Measurements from ENCODE around the gene TXN2. TPM values are rescaled to one million over a fixed set of nuclear protein-coding genes. Genes with fewer than 3 reads are reported as not detected.

Gene TXN2
- total and polyA plus RNA-seq, 7 experiments from 2014 or later, result 35.5 to 154 (median 44.1) TPM

- peaks cover 6 to 7% of the 10 kb centered on the region in 2 donors for H3K4me1 ChIP-seq (ENCODE audit: control insufficient read depth in 2 of 2, insufficient read depth in 2 of 2, low read length in 2 of 2)
- peaks cover 0 to 70% (median 6%) of the 10 kb centered on the region in 3 experiments for H3K36me3 ChIP-seq (ENCODE audit: control insufficient read depth in 2 of 3, insufficient read depth in 3 of 3, low read length in 3 of 3)
- ChIA-PET POLR2A (no interaction called here), CTCF (interaction anchor here (1.0 to 1.6 kb wide), 2 partner anchors 171 to 172 kb away, joined by 3 to 4 read pairs; no protein-coding TSS in a partner anchor)
- no peaks in the 10 kb centered on the region for H3K9me3 ChIP-seq (ENCODE audit: control insufficient read depth in 2 of 3, low read length in 3 of 3)
- H3K4me3 ChIP-seq (ENCODE audit: low read length), result no peak overlapping the region
- no peaks in the 10 kb centered on the region for H3K27me3 ChIP-seq (ENCODE audit: control insufficient read depth in 2 of 2, insufficient read depth in 2 of 2, low read length in 2 of 2)
- Mint-ChIP-seq H3K27me3 (no peaks in the 10 kb centered on the region), H3K9me3 (no peaks in the 10 kb centered on the region), H3K4me3 (no peak overlapping the region), H3K27ac (peak overlapping the region in 1 of 9 donors; percentile 25), H3K36me3 (peaks cover 13 to 27% (median 14%) of the 10 kb centered on the region in 5 donors), H3K4me1 (peaks cover 9 to 17% (median 13%) of the 10 kb centered on the region in 7 donors)
- DNase-seq (no peak), ATAC-seq (no peak)
- no peak overlapping the region for H3K27ac ChIP-seq (ENCODE audit: low read depth, low read length)
- intact Hi-C loops (cut with micrococcal nuclease), result no loop called here
Measured at GRCh38 chr22:36472689-36473088, 8.8 kb downstream of the TXN2 start.

GRCh38 chr22:36471341-36471821 lies 10.1 kb downstream of the TXN2 start:
- ChIA-PET CTCF (interaction anchor here (0.7 to 7.3 kb wide), 34 partner anchors 12 to 311 kb away, joined by 3 to 119 read pairs (median 4); partner anchors contain the start of genes APOL3 and MYH9), POLR2A (interaction anchor here (1.0 to 1.9 kb wide), 6 partner anchors 9 to 169 kb away, joined by 3 to 11 read pairs (median 4); partner anchors contain the start of gene TXN2)
- peaks cover 9 to 28% (median 21%) of the 10 kb centered on the region in 7 donors for H3K4me1 Mint-ChIP-seq
- H3K27ac Mint-ChIP-seq, result peak overlapping the region in 2 of 9 donors; percentile 6 to 25
- Histone ChIP-seq H3K4me1 (ENCODE audit: control insufficient read depth in 2 of 2, insufficient read depth in 2 of 2, low read length in 2 of 2) (peaks cover 6 to 18% of the 10 kb centered on the region in 2 donors), H3K27ac (ENCODE audit: low read depth, low read length) (no peak overlapping the region), H3K4me3 (ENCODE audit: low read length) (no peak overlapping the region), H3K9me3 (ENCODE audit: control insufficient read depth in 2 of 3, low read length in 3 of 3) (no peaks in the 10 kb centered on the region), H3K36me3 (ENCODE audit: control insufficient read depth in 2 of 3, insufficient read depth in 3 of 3, low read length in 3 of 3) (peaks cover 0 to 70% (median 6%) of the 10 kb centered on the region in 3 experiments), H3K27me3 (ENCODE audit: control insufficient read depth in 2 of 2, insufficient read depth in 2 of 2, low read length in 2 of 2) (no peaks in the 10 kb centered on the region)
- no peak for ATAC-seq
- no peak for DNase-seq
- H3K27me3 Mint-ChIP-seq, result no peaks in the 10 kb centered on the region
- H3K4me3 Mint-ChIP-seq, result no peak overlapping the region
- intact Hi-C loops (cut with micrococcal nuclease), result loop anchor here in 1 of 2 donors (2.0 kb wide), 1 partner anchor 141 kb away; no protein-coding TSS in a partner anchor
- H3K9me3 Mint-ChIP-seq, result no peaks in the 10 kb centered on the region
- H3K36me3 Mint-ChIP-seq, result peaks cover 8 to 15% (median 9%) of the 10 kb centered on the region in 5 donors

GRCh38 chr22:36470994-36471331 lies 10.5 kb downstream of the TXN2 start:
- H3K36me3 ChIP-seq (ENCODE audit: control insufficient read depth in 2 of 3, insufficient read depth in 3 of 3, low read length in 3 of 3), result peaks cover 0 to 66% (median 5%) of the 10 kb centered on the region in 3 experiments
- ATAC-seq (no peak), DNase-seq (no peak)
- ChIA-PET POLR2A (interaction anchor here (0.7 to 1.9 kb wide), 7 partner anchors 10 to 182 kb away, joined by 3 to 11 read pairs (median 4); partner anchors contain the start of gene TXN2), CTCF (interaction anchor here (0.7 to 7.3 kb wide), 34 partner anchors 12 to 311 kb away, joined by 3 to 119 read pairs (median 4); partner anchors contain the start of genes APOL3 and MYH9)
- Mint-ChIP-seq H3K4me3 (peak overlapping the region in 1 of 10 donors; percentile 18), H3K4me1 (peaks cover 9 to 32% (median 24%) of the 10 kb centered on the region in 7 donors), H3K27ac (peak overlapping the region in 3 of 9 donors; percentile 32 to 87 (median 76)), H3K9me3 (no peaks in the 10 kb centered on the region), H3K36me3 (peaks cover 7 to 13% (median 8%) of the 10 kb centered on the region in 5 donors), H3K27me3 (no peaks in the 10 kb centered on the region)
- no peak overlapping the region for H3K27ac ChIP-seq (ENCODE audit: low read depth, low read length)
- H3K9me3 ChIP-seq (ENCODE audit: control insufficient read depth in 2 of 3, low read length in 3 of 3), result no peaks in the 10 kb centered on the region
- intact Hi-C loops (cut with micrococcal nuclease), result loop anchor here (1.0 to 2.0 kb wide), 7 partner anchors 16 to 170 kb away; no protein-coding TSS in a partner anchor
- no peaks in the 10 kb centered on the region for H3K27me3 ChIP-seq (ENCODE audit: control insufficient read depth in 2 of 2, insufficient read depth in 2 of 2, low read length in 2 of 2)
- H3K4me1 ChIP-seq (ENCODE audit: control insufficient read depth in 2 of 2, insufficient read depth in 2 of 2, low read length in 2 of 2), result peaks cover 6 to 18% of the 10 kb centered on the region in 2 donors
- H3K4me3 ChIP-seq (ENCODE audit: low read length), result no peak overlapping the region

GRCh38 chr22:36470162-36470993 lies 11.1 kb downstream of the TXN2 start:
- ATAC-seq, result peak; percentile 97

GRCh38 chr22:36469094-36469710 lies 12.2 kb downstream of the TXN2 start:
- Histone ChIP-seq H3K27me3 (ENCODE audit: control insufficient read depth in 2 of 2, insufficient read depth in 2 of 2, low read length in 2 of 2) (no peaks in the 10 kb centered on the region), H3K4me3 (ENCODE audit: low read length) (no peak overlapping the region), H3K36me3 (ENCODE audit: control insufficient read depth in 2 of 3, insufficient read depth in 3 of 3, low read length in 3 of 3) (peaks cover 0 to 52% (median 0%) of the 10 kb centered on the region in 3 experiments), H3K4me1 (ENCODE audit: control insufficient read depth in 2 of 2, insufficient read depth in 2 of 2, low read length in 2 of 2) (peaks cover 6 to 18% of the 10 kb centered on the region in 2 donors), H3K27ac (ENCODE audit: low read depth, low read length) (no peak overlapping the region), H3K9me3 (ENCODE audit: control insufficient read depth in 2 of 3, low read length in 3 of 3) (no peaks in the 10 kb centered on the region)
- Mint-ChIP-seq H3K27me3 (no peaks in the 10 kb centered on the region), H3K9me3 (peaks cover 0 to 2% (median 0%) of the 10 kb centered on the region in 11 donors), H3K4me1 (peaks cover 9 to 33% (median 25%) of the 10 kb centered on the region in 7 donors), H3K36me3 (peaks cover 0 to 6% (median 0%) of the 10 kb centered on the region in 5 donors), H3K27ac (peak overlapping the region in 4 of 9 donors; percentile 31 to 72 (median 47)), H3K4me3 (no peak overlapping the region)
- DNase-seq (no peak), ATAC-seq (no peak)
- intact Hi-C loops (cut with micrococcal nuclease), result no loop called here
- POLR2A ChIA-PET, result interaction anchor here (0.6 to 2.4 kb wide), 5 partner anchors 84 to 167 kb away, joined by 3 to 12 read pairs (median 5); no protein-coding TSS in a partner anchor
- CTCF ChIA-PET, result interaction anchor here (0.5 to 7.3 kb wide), 11 partner anchors 11 to 168 kb away, joined by 3 to 119 read pairs (median 3); no protein-coding TSS in a partner anchor

More at GRCh38 chr22:36470162-36470993, 11.1 kb downstream of the TXN2 start:
- ChIA-PET POLR2A (interaction anchor here (0.6 to 2.4 kb wide), 15 partner anchors 10 to 181 kb away, joined by 3 to 12 read pairs (median 5); partner anchors contain the start of gene TXN2), CTCF (interaction anchor here (0.6 to 7.3 kb wide), 38 partner anchors 12 to 412 kb away, joined by 3 to 119 read pairs (median 4); partner anchors contain the start of genes APOL3 and MYH9)
- Mint-ChIP-seq H3K36me3 (peaks cover 1 to 7% (median 2%) of the 10 kb centered on the region in 5 donors), H3K4me3 (peak overlapping the region in 2 of 10 donors; percentile 18 to 30), H3K27ac (peak overlapping the region in 7 of 9 donors; percentile 57 to 87 (median 69)), H3K9me3 (peaks cover 0 to 1% (median 0%) of the 10 kb centered on the region in 11 donors), H3K4me1 (peaks cover 9 to 32% (median 25%) of the 10 kb centered on the region in 7 donors), H3K27me3 (no peaks in the 10 kb centered on the region)
- intact Hi-C loops (cut with micrococcal nuclease), result loop anchor here (1.0 to 2.0 kb wide), 7 partner anchors 15 to 169 kb away; no protein-coding TSS in a partner anchor
- peaks cover 6 to 18% of the 10 kb centered on the region in 2 donors for H3K4me1 ChIP-seq (ENCODE audit: control insufficient read depth in 2 of 2, insufficient read depth in 2 of 2, low read length in 2 of 2)
- H3K9me3 ChIP-seq (ENCODE audit: control insufficient read depth in 2 of 3, low read length in 3 of 3), result no peaks in the 10 kb centered on the region
- no peaks in the 10 kb centered on the region for H3K27me3 ChIP-seq (ENCODE audit: control insufficient read depth in 2 of 2, insufficient read depth in 2 of 2, low read length in 2 of 2)
- H3K4me3 ChIP-seq (ENCODE audit: low read length), result no peak overlapping the region
- DNase-seq, result peak; percentile 58 to 90 (median 87)
- peaks cover 0 to 64% (median 0%) of the 10 kb centered on the region in 3 experiments for H3K36me3 ChIP-seq (ENCODE audit: control insufficient read depth in 2 of 3, insufficient read depth in 3 of 3, low read length in 3 of 3)
- H3K27ac ChIP-seq (ENCODE audit: low read depth, low read length), result peak overlapping the region; percentile 34

Measured in naive thymus-derived CD4-positive, alpha-beta T cell (primary cell).